DMS114 treated with DMSO at 0.1 percent for 48 hours (cell line): Measurements from ENCODE around the gene UGT2B7.
"Not testable (repeated sequence)": the region's sequence is repeated elsewhere in the genome, so short reads cannot be mapped to it uniquely, and the experiment has no call there.

Experiments
- DNase-seq: peaks from one replicate; lab custom pipeline; 2025; ENCODE audit not compliant: unreplicated experiment; lab: John Stamatoyannopoulos, UW

UGT2B7 gene

DNA sequence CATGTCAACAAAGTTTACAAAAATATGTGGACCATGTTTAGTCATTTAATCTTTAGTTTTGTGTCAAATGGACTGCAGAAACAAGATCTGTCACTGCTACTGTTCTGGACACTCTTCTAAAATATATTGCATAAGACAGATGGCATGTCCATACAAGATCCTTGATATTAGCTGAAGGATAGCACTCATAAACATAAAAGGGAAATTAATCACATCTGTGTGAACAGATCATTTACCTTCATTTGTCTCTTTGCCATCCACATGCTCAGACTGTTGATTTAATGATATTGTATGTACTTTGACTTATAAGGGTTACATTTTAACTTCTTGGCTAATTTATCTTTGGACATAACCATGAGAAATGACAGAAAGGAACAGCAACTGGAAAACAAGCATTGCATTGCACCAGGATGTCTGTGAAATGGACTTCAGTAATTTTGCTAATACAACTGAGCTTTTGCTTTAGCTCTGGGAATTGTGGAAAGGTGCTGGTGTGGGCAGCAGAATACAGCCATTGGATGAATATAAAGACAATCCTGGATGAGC, at the start of gene UGT2B7:
UGT2B7 (plus strand) TSS at position 364 of the 546 bp plus-strand sequence; CDS start at position 411, 47 bp downstream.
- no peak for DNase-seq

DNA sequence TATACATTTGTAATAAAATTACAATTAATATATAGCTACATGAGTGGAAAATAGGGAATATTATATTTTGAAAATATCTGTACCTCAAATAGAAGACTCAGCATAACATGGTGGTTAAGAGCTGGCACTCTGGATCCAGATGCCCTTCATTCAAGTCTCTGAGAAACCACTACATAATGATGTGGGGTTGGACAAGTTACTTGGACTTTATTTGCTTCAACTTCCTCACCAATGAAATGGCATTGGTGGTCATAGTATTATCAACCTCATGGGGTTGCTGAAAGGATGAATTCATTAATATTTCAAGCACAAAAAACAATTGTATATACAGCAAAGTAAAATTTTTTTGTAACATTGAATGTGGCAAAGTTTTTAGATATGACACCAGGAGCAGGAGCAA, 46.4 kb upstream of the UGT2B7 start:
- DNase-seq = no peak

- DNase-seq = not testable (repeated sequence)
Measured at GRCh38 chr4:69050853-69051575, 45.3 kb upstream of the UGT2B7 start.

GRCh38 chr4:69051576-69051943, 44.7 kb upstream of the UGT2B7 start:
- DNase-seq = no peak

DNA sequence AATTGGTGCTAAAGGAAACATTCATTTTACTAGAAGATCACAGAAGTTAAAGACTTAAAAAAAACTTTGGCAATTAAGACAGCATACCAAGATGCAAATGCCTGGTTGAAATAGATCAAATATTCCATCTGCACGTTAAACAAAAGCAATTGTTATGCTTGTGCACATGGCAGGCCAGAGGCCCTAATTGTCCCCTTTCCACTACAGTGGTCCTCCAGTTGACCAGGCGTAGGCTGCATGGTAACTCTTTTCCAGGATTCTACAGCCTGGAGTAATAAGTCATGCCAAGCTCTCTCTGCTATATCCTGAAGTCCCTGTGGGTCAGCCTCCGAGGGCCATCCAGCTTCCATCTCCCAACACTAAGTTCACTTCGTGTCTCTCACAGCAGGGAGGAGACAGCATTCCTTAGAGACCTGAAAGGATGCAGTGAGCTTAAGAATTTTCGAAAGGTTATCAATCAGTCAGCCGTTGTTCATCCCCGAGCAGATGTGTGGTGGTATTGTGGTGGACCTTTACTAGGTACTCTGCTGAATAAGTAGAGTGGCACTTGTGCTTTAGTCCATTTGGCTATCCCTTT, 42.9 kb upstream of the UGT2B7 start:
- not testable (repeated sequence) for DNase-seq

DNA sequence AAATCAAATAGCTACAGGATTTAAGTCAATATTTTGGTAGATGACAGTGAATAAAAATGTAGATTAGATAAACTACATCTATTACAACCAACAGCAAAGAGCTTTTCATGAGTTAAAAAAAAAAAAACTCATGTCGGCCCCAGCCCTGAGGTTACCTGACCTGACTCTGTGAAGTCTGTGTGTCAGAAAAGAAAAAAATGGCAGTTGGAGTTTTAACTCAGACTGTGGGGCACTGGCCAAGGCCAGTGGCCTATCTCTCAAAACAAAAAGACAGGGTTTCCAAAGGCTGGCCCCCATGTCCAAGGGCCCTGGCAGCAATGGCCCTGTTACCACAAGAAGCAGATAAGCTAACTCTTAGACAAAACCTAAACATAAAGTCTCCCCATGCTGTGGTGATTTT, 42.2 kb upstream of the UGT2B7 start:
- DNase-seq = not testable (repeated sequence)

- DNase-seq = no peak
Measured at GRCh38 chr4:69054578-69055200, 41.6 kb upstream of the UGT2B7 start.

- no peak for DNase-seq
Measured at GRCh38 chr4:69056150-69056549, 40.1 kb upstream of the UGT2B7 start.

GRCh38 chr4:69056921-69057550, 39.2 kb upstream of the UGT2B7 start:
- no peak for DNase-seq

- DNase-seq = no peak
Measured at GRCh38 chr4:69057620-69058409, 38.5 kb upstream of the UGT2B7 start.

DNA sequence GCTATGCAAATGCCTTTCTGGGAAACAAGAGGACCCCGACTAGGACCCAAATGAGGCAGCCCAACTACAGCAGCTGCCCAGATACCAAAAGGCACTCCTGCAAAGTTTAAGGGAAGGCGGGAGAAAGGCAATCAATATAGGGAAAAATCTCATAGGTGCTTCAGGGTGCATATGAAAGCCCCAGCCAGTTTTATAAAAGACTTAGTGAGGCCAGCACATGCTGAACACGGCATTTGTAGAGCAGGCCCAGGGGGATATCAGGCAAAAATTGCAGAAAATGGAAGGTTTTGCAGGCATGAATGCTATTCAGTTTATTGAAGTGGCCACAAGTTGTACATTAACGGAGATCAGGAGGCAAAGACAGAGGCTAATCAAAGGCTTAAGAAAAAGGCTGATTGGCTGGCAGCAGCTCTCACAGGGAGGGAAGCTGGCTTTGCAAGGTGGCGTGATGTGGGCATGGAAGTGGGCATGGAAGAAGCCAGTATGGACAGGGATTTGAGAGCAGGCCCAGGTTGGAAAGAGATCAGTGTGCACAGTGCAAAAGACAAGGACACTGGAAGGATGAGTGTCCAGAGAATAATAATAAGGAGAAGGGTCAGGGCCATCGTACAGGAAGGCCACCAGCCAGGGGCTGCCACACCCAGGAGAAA, 37.7 kb upstream of the UGT2B7 start:
- DNase-seq = no peak

DNA sequence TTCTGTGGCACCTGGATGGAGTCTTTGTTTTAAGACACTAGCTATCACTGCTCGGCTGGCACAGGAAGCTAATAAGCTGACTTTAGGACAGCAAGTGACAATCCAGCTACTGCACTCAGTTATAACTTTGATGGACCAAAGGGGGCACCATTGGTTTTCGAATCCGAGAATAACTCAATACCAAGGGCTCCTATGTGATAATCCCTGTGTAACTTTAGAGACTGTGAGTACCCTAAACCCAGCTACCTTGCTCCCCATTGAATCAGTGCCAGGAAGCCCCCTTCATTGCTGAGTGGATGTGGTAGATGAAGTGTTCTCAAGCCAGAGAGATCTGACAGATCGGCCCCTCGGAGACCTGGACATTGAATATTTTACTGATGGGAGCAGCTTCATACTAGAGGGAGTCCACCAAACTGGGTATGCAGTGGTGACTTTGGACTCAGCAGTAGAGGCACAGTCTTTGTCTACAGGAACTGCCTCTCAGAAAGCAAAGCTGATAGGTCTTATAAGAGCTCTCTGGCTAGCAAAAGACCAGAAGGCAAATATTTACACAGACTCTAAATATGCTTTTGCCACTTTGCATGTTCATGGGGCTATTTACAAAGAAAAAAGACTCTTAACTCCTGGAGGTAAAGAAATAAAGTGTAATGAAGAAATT, 35.5 kb upstream of the UGT2B7 start:
- no peak for DNase-seq

GRCh38 chr4:69064391-69064790, 31.9 kb upstream of the UGT2B7 start:
- DNase-seq = no peak

DNA sequence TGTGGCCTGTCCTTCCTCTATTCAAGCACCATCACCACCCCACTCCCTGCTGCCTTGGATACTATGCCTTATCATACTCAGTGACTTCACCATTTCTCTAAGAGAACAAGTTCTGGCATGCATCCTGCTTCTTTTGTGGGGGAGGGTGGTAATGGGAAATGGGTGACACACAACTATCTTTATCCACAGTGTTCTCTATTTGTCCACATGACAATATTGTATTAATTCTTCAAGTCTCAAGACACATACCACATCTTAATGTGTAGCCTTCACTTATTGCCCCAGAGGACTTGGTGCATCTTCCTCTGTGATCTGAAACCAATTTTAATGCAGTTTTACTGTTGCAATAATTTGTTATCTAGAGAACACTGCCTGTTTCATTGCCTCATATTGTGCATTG, 29.3 kb upstream of the UGT2B7 start:
- no peak for DNase-seq

- no peak for DNase-seq
Measured at GRCh38 chr4:69069085-69069484, 27.2 kb upstream of the UGT2B7 start.

DNA sequence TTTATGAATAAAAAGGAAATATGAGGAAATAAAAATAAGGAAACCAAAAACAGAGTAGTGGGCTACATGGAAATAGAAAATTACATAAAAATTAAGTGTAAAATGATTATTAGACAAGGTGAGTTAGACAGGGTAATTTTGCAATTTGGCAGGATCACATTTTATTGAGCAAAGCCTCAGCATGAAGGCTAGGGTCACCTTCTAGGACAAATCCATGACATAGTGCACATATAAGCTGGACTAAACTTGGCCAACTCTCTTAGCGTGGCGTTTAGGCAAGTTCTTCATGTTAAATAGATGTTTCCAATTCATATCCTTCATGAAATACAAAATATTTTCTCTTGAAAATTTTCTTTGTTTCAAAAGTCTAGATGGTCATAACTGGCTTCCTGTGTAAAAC, 25.7 kb upstream of the UGT2B7 start:
- no peak for DNase-seq

DNA sequence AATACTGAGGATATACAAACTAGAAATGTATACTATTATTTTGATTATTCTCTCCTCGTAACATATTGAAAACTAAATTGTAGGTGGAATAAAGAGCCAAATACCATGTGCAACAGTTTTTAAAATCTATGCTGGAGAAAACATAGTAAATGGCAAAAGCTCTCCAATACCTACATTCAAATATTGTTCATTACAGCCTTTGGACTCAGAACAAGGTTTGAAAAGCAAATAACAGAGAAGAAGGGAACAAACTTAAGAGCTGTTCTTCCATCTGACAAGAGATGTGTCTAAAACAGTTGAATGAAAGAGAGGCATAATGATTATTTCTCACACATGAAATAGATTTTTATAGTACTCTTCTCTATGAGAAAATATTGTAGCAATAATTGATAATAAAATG, 25.0 kb upstream of the UGT2B7 start:
- no peak for DNase-seq

DNA sequence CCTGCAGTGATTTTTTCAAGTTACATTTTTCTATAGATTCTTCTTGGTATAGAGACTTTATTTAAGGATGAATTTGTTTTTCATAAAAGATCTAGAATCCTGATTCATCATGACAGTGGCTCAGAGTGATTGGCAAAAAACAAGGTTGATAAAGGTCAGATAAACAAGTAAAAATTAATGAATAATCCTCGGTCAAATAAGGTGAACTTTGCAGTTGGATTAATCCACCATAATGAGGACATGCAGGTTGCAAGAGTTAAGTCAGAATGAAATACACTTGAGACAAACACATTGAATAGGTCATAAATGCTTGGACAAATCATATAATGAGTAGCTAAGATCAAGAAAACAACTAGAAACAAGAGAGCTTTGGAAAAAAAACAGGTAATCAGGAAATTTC, 22.9 kb upstream of the UGT2B7 start:
- DNase-seq = no peak

- no peak for DNase-seq
Measured at GRCh38 chr4:69075061-69075792, 21.0 kb upstream of the UGT2B7 start.
